GM06990 (cell line): ENCODE results near the gene SGCB.
A peak's percentile ranks its signal among the peaks of the same experiment; 100 is the strongest.

Source experiments
- DNase-seq: peaks from one replicate; pipeline ENCODE4 v3.0.0-alpha.2; 2011; ENCODE audit not compliant: insufficient read length; ENCODE audit errors: extremely low read depth
- H3K27me3 ChIP-seq: replicated peaks from 2 replicates; pipeline ENCODE4 v1.6.0; 2011; ENCODE audit warnings: low read length; ENCODE audit not compliant: control insufficient read depth, insufficient read depth
- H3K36me3 ChIP-seq: 2 replicates; pipeline ENCODE4 v1.5.1; 2011; ENCODE audit warnings: low read length; ENCODE audit not compliant: control insufficient read depth, insufficient read depth
- H3K4me3 ChIP-seq: replicated peaks from 2 replicates; pipeline ENCODE4 v1.5.1; 2011; ENCODE audit warnings: low read depth, mild to moderate bottlenecking, control low read depth, low read length
- CTCF ChIP-seq: IDR thresholded peaks from 2 replicates; pipeline ENCODE4 v1.5.1; 2011; ENCODE audit warnings: low read length, control low read depth, mild to moderate bottlenecking, inconsistent platforms; ENCODE audit not compliant: insufficient read depth, poor library complexity, severe bottlenecking

The SGCB gene

GRCh38 chr4:52036886-52037530 lies 1.1 kb downstream of the SGCB start:
- no peak for TF ChIP-seq CTCF
- H3K27me3 ChIP-seq, result no peaks in the 10 kb centered on the region; the same call in 1 of the 2 replicates
- peak overlapping the region; percentile 83 for H3K4me3 ChIP-seq
- DNase-seq, result no peak
- H3K36me3 ChIP-seq, result no peaks in the 10 kb centered on the region

- Histone ChIP-seq H3K36me3 (no peaks in the 10 kb centered on the region), H3K4me3 (no peak overlapping the region), H3K27me3 (no peaks in the 10 kb centered on the region)
- no peak for DNase-seq
- no peak for TF ChIP-seq CTCF
These were observed 2.9 kb downstream of the SGCB start for GRCh38 chr4:52035190-52035589.

GRCh38 chr4:52032005-52032404 lies 6.1 kb downstream of the SGCB start:
- DNase-seq, result no peak
- TF ChIP-seq CTCF, result no peak
- no peaks in the 10 kb centered on the region for H3K27me3 ChIP-seq
- no peak overlapping the region for H3K4me3 ChIP-seq
- H3K36me3 ChIP-seq, result no peaks in the 10 kb centered on the region

- no peak for DNase-seq
- Histone ChIP-seq H3K36me3 (no peaks in the 10 kb centered on the region), H3K4me3 (no peak overlapping the region), H3K27me3 (no peaks in the 10 kb centered on the region)
- no peak for TF ChIP-seq CTCF
These were observed 9.1 kb downstream of the SGCB start for GRCh38 chr4:52028970-52029369.

- no peaks in the 10 kb centered on the region; the same call in 1 of the 2 replicates for H3K36me3 ChIP-seq
- H3K4me3 ChIP-seq, result no peak within 1 kb of the TSS
- DNase-seq, result no peak
- H3K27me3 ChIP-seq, result no peaks in the 10 kb centered on the region
- no peak for TF ChIP-seq CTCF
These were observed 18.0 kb downstream of the SGCB start, which contains the start of gene LRRC66 for GRCh38 chr4:52019936-52020657. Gene LRRC66 (minus strand): TSS chr4:52020363. CDS start chr4:52017613, 2,750 bp downstream.
